HG03196 (cell line): Measurements from ENCODE around the gene IVNS1ABP.
"Not testable (repeated sequence)": the region's sequence is repeated elsewhere in the genome, so short reads cannot be mapped to it uniquely, and the experiment has no call there.

Experiments used
- ATAC-seq: cut with Tn5 transposase; IDR thresholded peaks from one replicate; pipeline ENCODE4 v1.9.1; 2021; ENCODE audit not compliant: unreplicated experiment

IVNS1ABP gene

DNA sequence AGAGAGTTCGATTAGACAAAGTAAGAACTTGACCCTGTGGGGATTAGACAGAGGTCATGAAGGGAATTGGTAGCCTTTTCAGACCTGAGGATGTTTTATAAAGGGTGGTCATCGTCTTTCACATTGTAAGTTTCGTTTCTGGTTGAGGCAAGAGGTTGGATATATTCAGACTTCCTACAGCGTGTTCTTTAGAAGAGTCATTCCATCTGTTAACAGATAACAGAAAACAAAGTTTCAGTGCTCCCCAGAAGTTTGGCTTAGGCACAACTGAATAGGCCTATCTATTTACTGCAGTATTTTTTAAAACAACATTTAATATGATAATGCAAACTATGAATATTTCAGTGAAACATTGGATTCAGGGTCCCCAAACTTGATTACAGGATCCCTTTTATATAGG, 17.1 kb upstream of the IVNS1ABP start:
- no peak for ATAC-seq

- ATAC-seq = no peak
These were observed 11.2 kb upstream of the IVNS1ABP start for GRCh38 chr1:185328255-185328654.

GRCh38 chr1:185325413-185325812, 8.4 kb upstream of the IVNS1ABP start:
- no peak for ATAC-seq

DNA sequence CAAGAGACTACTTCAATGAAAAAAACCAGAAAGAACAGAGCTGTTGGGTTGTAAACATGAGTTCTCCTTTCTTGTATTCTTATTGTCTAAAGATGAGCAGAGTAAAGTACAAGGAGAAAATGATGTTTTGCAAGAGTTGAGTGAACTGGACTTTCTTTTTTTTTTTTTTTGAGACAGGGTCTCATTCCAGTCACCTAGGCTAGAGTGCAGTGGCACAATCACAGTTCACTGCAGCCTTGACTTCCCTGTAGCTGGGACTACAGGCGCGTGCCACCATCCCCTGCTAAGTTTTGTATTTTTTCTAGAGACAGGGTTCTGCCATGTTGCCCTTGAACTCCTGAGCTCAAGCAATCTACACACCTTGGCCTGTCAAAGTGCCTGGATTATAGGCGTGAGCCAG, 7.1 kb upstream of the IVNS1ABP start:
- no peak for ATAC-seq

- ATAC-seq = no peak
These were observed 5.6 kb upstream of the IVNS1ABP start for GRCh38 chr1:185322636-185323035.

DNA sequence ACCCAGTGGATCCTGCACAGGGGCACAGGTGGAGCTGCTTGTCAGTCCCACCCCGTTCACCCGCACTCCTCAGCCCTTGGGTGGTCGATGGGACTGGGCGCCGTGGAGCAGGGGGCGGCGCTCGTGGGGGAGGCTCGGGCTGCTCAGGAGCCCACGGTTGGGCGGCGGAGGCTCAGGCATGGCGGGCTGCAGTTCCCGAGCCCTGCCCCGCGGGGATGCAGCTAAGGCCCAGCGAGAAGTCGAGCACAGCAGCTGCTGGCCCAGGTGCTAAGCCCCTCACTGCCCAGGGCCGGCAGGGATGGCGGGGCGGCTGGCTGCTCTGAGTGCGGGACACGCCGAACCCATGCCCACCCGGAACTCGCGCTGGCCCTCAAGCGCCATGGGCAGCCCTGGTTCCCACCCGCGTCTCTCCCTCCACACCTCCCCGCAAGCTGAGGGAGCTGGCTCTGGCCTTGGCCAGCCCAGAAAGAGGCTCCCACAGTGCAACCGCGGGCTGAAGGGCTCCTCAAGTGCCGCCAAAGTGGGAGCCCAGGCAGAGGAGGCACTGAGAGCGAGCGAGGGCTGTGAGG, 4.7 kb upstream of the IVNS1ABP start:
- ATAC-seq = not testable (repeated sequence)

- ATAC-seq = not testable (repeated sequence)
These were observed 4.1 kb upstream of the IVNS1ABP start for GRCh38 chr1:185321104-185321503.

- no peak for ATAC-seq
These were observed 2.1 kb upstream of the IVNS1ABP start for GRCh38 chr1:185319139-185319475.

- ATAC-seq = no peak
These were observed 1.5 kb upstream of the IVNS1ABP start for GRCh38 chr1:185318431-185319138.

DNA sequence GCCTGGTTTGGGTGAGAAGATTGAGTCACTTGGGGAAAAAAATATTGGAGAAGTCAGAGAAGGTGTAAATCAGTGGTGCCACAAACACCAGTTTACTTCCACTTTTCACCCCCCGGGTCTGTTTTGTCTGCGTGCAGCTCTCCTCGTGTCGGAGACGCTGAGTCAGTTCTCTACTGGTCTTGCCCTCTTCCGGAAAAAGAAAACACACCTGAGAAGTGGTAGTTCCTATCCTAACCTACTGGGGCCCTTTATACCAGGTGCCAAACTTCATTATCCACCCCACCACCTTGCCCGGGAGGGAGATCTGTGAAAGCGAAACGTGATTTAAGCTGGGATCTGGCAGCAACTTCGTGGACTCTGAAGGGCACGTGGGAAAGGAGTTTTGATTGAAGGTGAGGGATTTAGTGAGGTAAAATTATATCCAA, 855 bp upstream of the IVNS1ABP start:
- peak; percentile 39 for ATAC-seq

DNA sequence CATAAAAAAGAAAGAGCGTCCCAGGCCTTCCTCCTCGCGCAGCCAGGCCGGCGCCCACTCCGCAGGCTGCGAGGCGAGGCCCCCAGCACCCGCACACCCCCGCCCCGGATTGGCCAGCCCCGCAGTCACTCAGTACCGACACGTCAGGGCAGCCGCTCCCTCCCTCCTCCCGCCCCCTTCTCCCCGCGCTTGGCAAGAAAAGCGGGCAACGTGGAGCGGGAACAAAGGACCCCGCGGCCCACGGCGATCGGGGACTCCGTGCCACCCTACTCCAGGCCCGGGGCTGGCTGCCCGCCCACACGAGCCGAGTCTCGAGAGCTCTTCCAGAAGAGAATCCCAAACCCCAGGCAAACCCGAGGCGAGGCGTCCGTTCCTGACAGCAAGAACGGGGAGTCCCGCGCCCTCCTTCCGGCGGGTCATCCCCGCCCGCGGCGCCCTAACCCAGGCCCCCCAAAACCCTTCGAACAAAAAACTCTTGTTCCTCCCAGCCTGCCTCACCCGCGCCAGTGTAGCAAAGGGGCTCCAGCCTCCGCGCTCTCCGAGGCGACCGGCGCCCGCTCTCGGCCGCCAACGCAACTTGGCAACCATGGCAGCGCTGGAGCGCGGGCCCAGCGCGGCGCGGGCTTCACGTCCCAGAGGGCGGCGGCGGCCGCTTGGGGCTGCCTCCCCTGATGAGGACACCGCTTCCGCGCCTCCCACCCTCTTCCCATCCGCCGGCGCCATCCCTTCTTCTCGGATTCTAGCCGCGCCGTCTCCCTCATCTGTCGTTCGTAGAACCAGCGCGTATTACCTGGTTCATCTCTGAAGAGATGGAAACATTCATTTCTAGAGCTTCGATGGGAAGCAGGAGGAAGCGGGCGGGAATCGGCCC, 645 bp downstream of the IVNS1ABP start:
- peak; percentile 54 for ATAC-seq

DNA sequence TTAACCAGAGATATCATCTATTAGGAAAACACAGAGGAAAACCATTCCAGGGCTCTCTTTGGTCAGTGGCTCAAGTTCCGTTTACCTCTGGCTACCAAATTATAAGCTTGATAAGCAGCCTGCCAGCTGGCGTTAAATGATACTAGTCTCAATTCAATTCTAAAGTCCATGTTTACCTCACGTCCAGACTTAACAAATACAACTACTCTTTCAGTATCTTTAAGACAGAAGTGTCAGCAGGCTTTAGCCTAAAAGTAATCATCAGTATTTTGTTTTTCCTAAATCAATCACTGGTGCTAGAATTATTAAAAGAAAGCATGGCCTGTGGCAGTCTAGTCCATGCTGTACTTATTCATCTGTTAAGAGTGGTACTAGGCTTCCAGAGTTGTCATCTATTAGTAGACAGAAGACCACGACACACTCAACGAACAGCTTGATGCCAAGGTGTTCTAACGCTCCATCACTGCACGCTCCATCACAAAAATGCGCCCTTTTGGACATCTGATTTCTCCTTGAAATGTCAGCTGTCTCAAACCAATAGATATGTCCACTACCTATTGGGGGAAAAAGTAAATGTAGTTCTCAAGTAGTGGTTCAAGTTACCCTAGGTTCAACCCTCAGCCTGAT, 1.5 kb downstream of the IVNS1ABP start:
- ATAC-seq = no peak

- no peak for ATAC-seq
These were observed 2.6 kb downstream of the IVNS1ABP start for GRCh38 chr1:185314411-185314810.

- no peak for ATAC-seq
These were observed 4.5 kb downstream of the IVNS1ABP start for GRCh38 chr1:185312361-185313138.

- no peak for ATAC-seq
These were observed 5.3 kb downstream of the IVNS1ABP start for GRCh38 chr1:185311589-185312225.

DNA sequence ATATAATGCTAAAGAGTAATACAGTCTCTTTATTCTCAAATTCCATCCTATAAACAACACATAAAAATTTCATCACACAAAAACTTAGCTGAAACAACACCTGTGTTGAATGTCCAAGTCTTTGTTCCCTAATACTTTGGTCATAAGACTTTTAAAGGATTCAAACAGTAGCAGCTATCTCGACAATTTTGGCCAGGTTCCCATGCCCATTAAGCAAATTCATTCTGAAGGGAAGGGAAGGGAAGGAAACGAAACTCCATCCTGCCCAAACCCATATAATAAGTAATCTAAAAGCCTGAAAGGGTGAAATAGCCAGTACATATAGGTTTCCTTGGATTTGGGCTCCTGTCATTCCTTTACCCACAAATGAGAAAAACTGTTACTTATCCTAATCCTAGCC, 7.5 kb downstream of the IVNS1ABP start:
- no peak for ATAC-seq

DNA sequence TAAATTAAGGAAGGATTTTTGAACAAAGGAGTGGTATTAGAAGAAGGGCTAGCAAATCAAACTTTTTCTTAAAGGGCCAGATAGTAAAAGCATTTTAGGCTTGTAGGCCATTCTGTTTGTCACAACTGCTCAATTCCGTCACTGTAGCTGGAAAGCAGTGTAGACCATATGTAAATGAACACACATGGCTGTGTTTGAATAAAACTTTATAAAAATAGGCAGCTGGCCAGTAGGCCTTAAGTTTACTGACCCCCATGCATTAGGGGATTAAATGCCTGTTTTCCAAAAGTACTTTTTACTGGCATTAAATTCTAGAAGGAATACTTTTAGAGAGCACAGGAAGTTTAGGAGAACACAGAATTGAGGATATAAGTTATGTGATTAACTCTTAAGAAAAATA, 8.9 kb downstream of the IVNS1ABP start:
- ATAC-seq = no peak

GRCh38 chr1:185305419-185305818, 11.6 kb downstream of the IVNS1ABP start:
- ATAC-seq = no peak

GRCh38 chr1:185300152-185300551, 16.9 kb downstream of the IVNS1ABP start:
- ATAC-seq = no peak

DNA sequence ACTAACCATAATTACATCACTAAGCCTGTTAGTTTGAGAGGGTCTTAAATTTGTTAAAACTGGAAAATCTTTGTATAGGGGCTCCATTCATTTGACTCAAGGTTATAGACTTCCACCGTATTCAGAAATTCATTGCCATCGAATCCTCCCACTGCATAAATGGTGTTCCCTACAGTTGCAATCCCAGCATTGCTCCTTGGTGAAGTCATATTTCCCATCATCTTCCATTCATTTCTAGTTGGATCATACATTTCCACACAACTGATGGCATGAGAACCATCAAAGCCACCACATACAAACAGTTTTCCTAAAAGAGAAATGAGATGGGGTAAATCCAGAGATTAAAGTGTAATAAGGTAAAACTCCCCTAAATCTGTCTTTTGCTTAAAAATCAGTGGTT, 19.1 kb downstream of the IVNS1ABP start:
- no peak for ATAC-seq
